ENCODE results near the gene MEAF6. TPM values are rescaled to one million over a fixed set of nuclear protein-coding genes. Genes with fewer than 3 reads are reported as not detected.
"Not testable (repeated sequence)": the region's sequence is repeated elsewhere in the genome, so short reads cannot be mapped to it uniquely, and the experiment has no call there.

Gene MEAF6
- total RNA-seq, 1 donor from 2014 or later, result 127 TPM

DNA sequence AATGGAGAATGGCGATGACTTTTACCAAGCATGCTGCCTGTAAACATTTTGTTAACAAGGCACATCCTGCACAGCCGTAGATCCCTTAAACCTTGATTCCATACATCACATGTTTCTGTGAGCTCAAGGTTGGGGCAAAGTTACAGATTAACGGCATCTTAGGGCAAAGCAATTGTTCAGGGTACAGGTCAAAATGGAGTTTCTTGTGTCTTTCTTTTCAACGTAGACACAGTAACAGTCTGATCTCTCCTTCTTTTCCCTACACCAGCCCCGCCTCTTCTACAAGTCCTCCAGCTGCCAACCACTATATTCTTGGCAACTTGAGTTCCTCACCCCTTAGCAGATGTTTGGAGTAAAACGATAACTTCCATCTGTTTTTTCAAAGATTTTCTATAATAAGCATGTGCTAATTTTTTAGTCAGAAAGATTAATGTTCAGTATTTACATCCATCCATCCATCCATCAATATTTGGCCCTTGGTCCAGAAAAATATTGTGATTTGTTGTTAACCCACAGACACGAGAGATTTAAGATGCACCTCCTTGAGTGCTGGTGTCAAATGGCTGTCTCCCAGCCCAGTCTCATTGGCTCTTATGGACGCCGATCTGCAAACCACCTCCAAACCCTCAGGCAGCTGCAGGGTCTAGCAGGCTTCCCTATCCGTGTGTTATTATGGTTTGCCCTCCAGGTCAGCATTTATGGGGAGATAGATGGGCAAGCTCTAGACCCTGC, 46.0 kb upstream of the MEAF6 start:
- no peak for DNase-seq (ENCODE audit: low spot score)
- H3K4me1 Mint-ChIP-seq, result peaks cover 24% of the 10 kb centered on the region
- Histone ChIP-seq H3F3A (ENCODE audit: low read depth) (peaks cover 5% of the 10 kb centered on the region), H2AFZ (replicated peaks) (no peak overlapping the region), H3K4me3 (no peak overlapping the region), H3K36me3 (no peaks in the 10 kb centered on the region), H3K27ac (no peak overlapping the region), H3K9me3 (ENCODE audit: low read depth) (no peaks in the 10 kb centered on the region), H4K20me1 (ENCODE audit: low read depth) (no peaks in the 10 kb centered on the region), H3K27me3 (no peaks in the 10 kb centered on the region), H3K4me2 (no peak overlapping the region), H3K4me1 (peaks cover 9% of the 10 kb centered on the region), H3K79me2 (ENCODE audit: low read depth) (peaks cover 3% of the 10 kb centered on the region), H3K9ac (no peak overlapping the region)
- no peak overlapping the region for H3K4me3 Mint-ChIP-seq
- peaks cover 4% of the 10 kb centered on the region for H3K27me3 Mint-ChIP-seq (ENCODE audit: insufficient read depth, low read depth)
- TF ChIP-seq, protein P1, sequence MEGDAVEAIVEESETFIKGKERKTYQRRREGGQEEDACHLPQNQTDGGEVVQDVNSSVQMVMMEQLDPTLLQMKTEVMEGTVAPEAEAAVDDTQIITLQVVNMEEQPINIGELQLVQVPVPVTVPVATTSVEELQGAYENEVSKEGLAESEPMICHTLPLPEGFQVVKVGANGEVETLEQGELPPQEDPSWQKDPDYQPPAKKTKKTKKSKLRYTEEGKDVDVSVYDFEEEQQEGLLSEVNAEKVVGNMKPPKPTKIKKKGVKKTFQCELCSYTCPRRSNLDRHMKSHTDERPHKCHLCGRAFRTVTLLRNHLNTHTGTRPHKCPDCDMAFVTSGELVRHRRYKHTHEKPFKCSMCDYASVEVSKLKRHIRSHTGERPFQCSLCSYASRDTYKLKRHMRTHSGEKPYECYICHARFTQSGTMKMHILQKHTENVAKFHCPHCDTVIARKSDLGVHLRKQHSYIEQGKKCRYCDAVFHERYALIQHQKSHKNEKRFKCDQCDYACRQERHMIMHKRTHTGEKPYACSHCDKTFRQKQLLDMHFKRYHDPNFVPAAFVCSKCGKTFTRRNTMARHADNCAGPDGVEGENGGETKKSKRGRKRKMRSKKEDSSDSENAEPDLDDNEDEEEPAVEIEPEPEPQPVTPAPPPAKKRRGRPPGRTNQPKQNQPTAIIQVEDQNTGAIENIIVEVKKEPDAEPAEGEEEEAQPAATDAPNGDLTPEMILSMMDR (IDR thresholded peaks at IDR 0.05), result no peak
- TF ChIP-seq EZH2 (IDR thresholded peaks at IDR 0.05), result no peak
- no peak for TF ChIP-seq EZH2phosphoT487 (IDR thresholded peaks at IDR 0.05)
- H3K9me3 Mint-ChIP-seq, result no peaks in the 10 kb centered on the region
- H3K36me3 Mint-ChIP-seq, result peaks cover 33% of the 10 kb centered on the region
- H3K27ac Mint-ChIP-seq, result no peak overlapping the region

DNA sequence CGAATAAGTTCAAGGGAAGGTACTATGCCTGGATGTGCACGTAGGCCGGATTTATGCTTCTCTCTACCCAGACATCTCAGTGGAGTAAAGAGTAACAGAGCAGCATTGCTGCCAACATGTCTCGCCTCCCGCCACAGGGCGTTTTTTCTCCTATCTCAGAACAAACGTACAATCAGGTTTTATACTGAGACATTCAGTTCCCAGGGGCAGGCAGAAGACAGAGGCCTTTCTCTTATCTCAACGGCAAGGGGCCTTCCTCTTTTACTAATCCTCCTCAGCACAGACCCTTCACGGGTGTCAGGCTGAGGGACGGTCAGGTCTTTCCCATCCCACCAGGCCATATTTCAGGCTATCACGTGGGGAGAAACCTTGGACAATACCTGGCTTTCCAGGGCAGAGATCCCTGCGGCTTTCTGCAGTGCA, 45.4 kb upstream of the MEAF6 start:
- H2AFZ ChIP-seq (replicated peaks), result not testable (repeated sequence)

DNA sequence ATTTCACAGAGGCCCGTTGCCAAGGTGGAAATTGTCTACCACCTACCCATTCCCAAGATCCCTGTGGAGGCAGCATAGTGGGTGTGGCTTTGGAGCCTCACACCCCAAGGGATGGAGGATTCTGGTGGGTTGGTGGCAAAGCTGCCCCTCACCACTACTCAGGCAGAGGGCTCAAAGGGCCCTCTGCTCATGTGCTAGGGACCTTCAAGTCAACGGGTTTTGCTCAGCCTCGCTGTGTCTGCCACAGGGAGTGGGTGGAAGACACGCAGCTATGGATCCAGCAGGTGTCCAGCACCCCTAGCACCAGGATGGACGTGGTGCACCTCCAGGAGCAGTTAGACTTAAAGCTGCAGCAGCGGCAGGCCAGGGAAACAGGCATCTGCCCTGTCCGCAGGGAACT, 44.5 kb upstream of the MEAF6 start:
- Histone ChIP-seq H2AFZ (replicated peaks) (no peak overlapping the region), H3K4me2 (no peak overlapping the region), H3K27me3 (no peaks in the 10 kb centered on the region), H3K36me3 (no peaks in the 10 kb centered on the region), H4K20me1 (ENCODE audit: low read depth) (no peaks in the 10 kb centered on the region), H3K9me3 (ENCODE audit: low read depth) (no peaks in the 10 kb centered on the region), H3K4me3 (no peak overlapping the region), H3K9ac (no peak overlapping the region), H3F3A (ENCODE audit: low read depth) (no peaks in the 10 kb centered on the region), H3K4me1 (peaks cover 9% of the 10 kb centered on the region), H3K79me2 (ENCODE audit: low read depth) (peaks cover 3% of the 10 kb centered on the region), H3K27ac (no peak overlapping the region)
- peak overlapping the region; percentile 97 for H3K4me3 Mint-ChIP-seq
- DNase-seq (ENCODE audit: low spot score), result no peak
- H3K4me1 Mint-ChIP-seq, result peaks cover 29% of the 10 kb centered on the region
- no peaks in the 10 kb centered on the region for H3K9me3 Mint-ChIP-seq
- peaks cover 5% of the 10 kb centered on the region for H3K27me3 Mint-ChIP-seq (ENCODE audit: insufficient read depth, low read depth)
- H3K36me3 Mint-ChIP-seq, result peaks cover 26% of the 10 kb centered on the region
- no peak for TF ChIP-seq EZH2 (IDR thresholded peaks at IDR 0.05)
- H3K27ac Mint-ChIP-seq, result no peak overlapping the region

More for the DNA sequence above, 45.4 kb upstream of the MEAF6 start:
- not testable (repeated sequence) for H3K27ac Mint-ChIP-seq; H3K27me3 ChIP-seq; H3K27me3 Mint-ChIP-seq (ENCODE audit: insufficient read depth, low read depth); H3K4me3 Mint-ChIP-seq; H3K4me1 ChIP-seq; DNase-seq (ENCODE audit: low spot score); H3K27ac ChIP-seq; H4K20me1 ChIP-seq (ENCODE audit: low read depth); H3K9me3 ChIP-seq (ENCODE audit: low read depth); H3K4me2 ChIP-seq; H3K4me3 ChIP-seq; H3F3A ChIP-seq (ENCODE audit: low read depth); H3K36me3 ChIP-seq; H3K9ac ChIP-seq; H3K9me3 Mint-ChIP-seq; H3K79me2 ChIP-seq (ENCODE audit: low read depth)
- Mint-ChIP-seq H3K36me3 (peaks cover 30% of the 10 kb centered on the region), H3K4me1 (peaks cover 26% of the 10 kb centered on the region)

DNA sequence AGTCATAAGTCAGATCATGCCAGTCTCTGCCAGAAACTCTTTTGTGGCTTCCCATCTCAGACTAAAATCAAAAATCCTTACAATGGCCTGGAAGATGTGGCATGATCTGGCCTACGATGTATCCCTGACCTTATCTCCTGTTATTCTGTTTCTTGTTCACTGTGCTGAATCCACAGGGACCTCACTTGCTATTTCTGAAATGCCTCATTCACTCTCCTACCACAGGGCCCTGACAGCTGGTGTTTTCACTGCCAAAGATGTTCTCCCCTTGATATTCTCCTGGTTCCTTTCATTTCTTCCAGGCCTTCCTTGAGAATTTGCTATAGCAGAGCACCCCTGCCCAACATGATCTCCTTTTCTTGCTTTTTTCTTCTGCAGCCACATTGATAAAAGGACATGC, 43.8 kb upstream of the MEAF6 start:
- Histone ChIP-seq H3F3A (ENCODE audit: low read depth) (no peaks in the 10 kb centered on the region), H3K4me2 (no peak overlapping the region), H3K79me2 (ENCODE audit: low read depth) (peaks cover 8% of the 10 kb centered on the region), H3K9me3 (ENCODE audit: low read depth) (no peaks in the 10 kb centered on the region), H3K4me1 (peaks cover 10% of the 10 kb centered on the region), H3K36me3 (no peaks in the 10 kb centered on the region), H3K4me3 (no peak overlapping the region), H3K9ac (no peak overlapping the region), H3K27me3 (no peaks in the 10 kb centered on the region), H4K20me1 (ENCODE audit: low read depth) (peaks cover 6% of the 10 kb centered on the region), H2AFZ (replicated peaks) (no peak overlapping the region), H3K27ac (no peak overlapping the region)
- Mint-ChIP-seq H3K4me3 (peak overlapping the region; percentile 97), H3K9me3 (no peaks in the 10 kb centered on the region), H3K27me3 (ENCODE audit: insufficient read depth, low read depth) (peaks cover 5% of the 10 kb centered on the region), H3K36me3 (peaks cover 26% of the 10 kb centered on the region), H3K27ac (peak overlapping the region; percentile 54), H3K4me1 (peaks cover 30% of the 10 kb centered on the region)
- TF ChIP-seq EZH2phosphoT487 (IDR thresholded peaks at IDR 0.05), result no peak
- TF ChIP-seq EZH2 (IDR thresholded peaks at IDR 0.05), result no peak
- TF ChIP-seq, protein P1 (IDR thresholded peaks at IDR 0.05), result no peak
- DNase-seq (ENCODE audit: low spot score), result no peak
